CD8-positive, alpha-beta memory T cell (primary cell): Measurements from ENCODE around the gene OR2A14. TPM values are rescaled to one million over a fixed set of nuclear protein-coding genes. Genes with fewer than 3 reads are reported as not detected.
A peak's percentile ranks its signal among the peaks of the same experiment; 100 is the strongest.

Experiments used
- CTCF ChIA-PET: fragments of 350-600 bp; sonication (Branson Sonifier 250); formaldehyde crosslinking; loops from one replicate; lab custom pipeline; 2021; ENCODE audit warnings: antibody characterized with exemption; lab: Charles Lee
- POLR2A ChIA-PET: fragments of 350-600 bp; sonication (Branson Sonifier 250); formaldehyde crosslinking; loops from one replicate; lab custom pipeline; 2021; ENCODE audit warnings: antibody characterized with exemption; lab: Charles Lee
- DNase-seq, 5 donors: peaks; one replicate each; pipeline versions ENCODE4 v3.0.0 to v3.0.0-alpha.2; 2020 to 2022; ENCODE audit warnings: mixed read lengths in 1 of 5
- H3K27ac ChIP-seq: one replicate; pipeline ENCODE4 v1.7.0; 2013; ENCODE audit warnings: low read depth, mild to moderate bottlenecking, low read length, moderate library complexity
- H3K27me3 ChIP-seq: 2 replicates; pipeline ENCODE4 v1.7.0; 2013; ENCODE audit warnings: low read length, mild to moderate bottlenecking; ENCODE audit not compliant: insufficient read depth, poor library complexity, severe bottlenecking
- H3K36me3 ChIP-seq: 2 replicates; pipeline ENCODE4 v1.7.0; 2013; ENCODE audit warnings: mild to moderate bottlenecking, low read length, moderate library complexity; ENCODE audit not compliant: insufficient read depth
- H3K4me1 ChIP-seq: 2 replicates; pipeline ENCODE4 v1.7.0; 2013; ENCODE audit warnings: mild to moderate bottlenecking, low read length, moderate library complexity; ENCODE audit not compliant: insufficient read depth
- H3K4me3 ChIP-seq: 2 replicates; pipeline ENCODE4 v1.7.0; 2013; ENCODE audit warnings: mild to moderate bottlenecking, low read length
- H3K9me3 ChIP-seq: 2 replicates; pipeline ENCODE4 v1.7.0; 2013; ENCODE audit warnings: mild to moderate bottlenecking, low read length
- H3K27ac Mint-ChIP-seq, 8 donors: one replicate each; pipeline ENCODE4 v1.8.0; 2020 to 2021; ENCODE audit warnings: mixed read lengths in 8 of 8, mild to moderate bottlenecking in 6 of 8, inconsistent platforms in 3 of 8, moderate library complexity in 3 of 8
- H3K27me3 Mint-ChIP-seq, 2 donors: one replicate each; pipeline ENCODE4 v1.8.0; 2020 to 2021; ENCODE audit warnings: mixed read lengths in 2 of 2, mild to moderate bottlenecking in 1 of 2, moderate library complexity in 1 of 2
- H3K36me3 Mint-ChIP-seq, 3 donors: one replicate each; pipeline ENCODE4 v1.8.0; 2020 to 2021; ENCODE audit warnings: mixed read lengths in 3 of 3, inconsistent platforms in 1 of 3, mild to moderate bottlenecking in 1 of 3
- H3K4me1 Mint-ChIP-seq, 3 donors: one replicate each; pipeline ENCODE4 v1.8.0; 2020 to 2021; ENCODE audit warnings: mixed read lengths in 3 of 3, inconsistent platforms in 1 of 3, mild to moderate bottlenecking in 1 of 3
- H3K4me3 Mint-ChIP-seq, 7 donors: one replicate each; pipeline ENCODE4 v1.8.0; 2020 to 2021; ENCODE audit warnings: mixed read lengths in 7 of 7, mild to moderate bottlenecking in 6 of 7, moderate library complexity in 4 of 7, inconsistent platforms in 2 of 7
- H3K9me3 Mint-ChIP-seq, 5 donors: one replicate each; pipeline ENCODE4 v1.8.0; 2020 to 2022; ENCODE audit warnings: mixed read lengths in 5 of 5, mild to moderate bottlenecking in 3 of 5, moderate library complexity in 2 of 5, inconsistent platforms in 1 of 5
- polyA plus RNA-seq: library from polyadenylated mRNA; unstranded; fragments of 300-500 nt; fragmentation: Illumina TruSeq; gene quantifications from one replicate; pipeline ENCODE4 v1.2.3, GENCODE V29; 2021
- total RNA-seq, 2 experiments: library from RNA; stranded (reverse); gene quantifications; one replicate each; pipeline ENCODE4 v1.2.3, GENCODE V29; 2021

Gene OR2A14
- total and polyA plus RNA-seq, 3 experiments from 2014 or later: not detected

DNA sequence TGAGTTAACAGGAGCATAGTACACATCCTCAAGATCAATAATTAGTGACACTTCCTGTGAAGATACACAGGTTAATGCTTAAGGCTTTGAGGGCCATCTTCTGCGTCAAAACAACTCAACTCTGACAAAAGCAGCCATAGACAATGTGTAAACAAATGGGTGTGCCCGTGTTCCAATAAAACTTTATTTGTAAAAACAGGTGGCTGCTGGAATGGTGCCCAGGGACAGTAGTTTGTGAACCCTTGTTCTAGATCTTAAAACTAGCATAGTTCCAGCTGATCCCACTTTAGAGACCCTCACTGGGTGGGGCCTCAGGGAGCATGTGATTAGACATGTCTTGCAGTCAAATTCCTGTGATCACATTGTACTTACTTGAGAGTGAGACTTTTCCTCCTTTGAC is 7.8 kb downstream of the OR2A14 start:
- no peaks in the 10 kb centered on the region for H3K27me3 ChIP-seq
- no peaks in the 10 kb centered on the region for H3K36me3 ChIP-seq
- no peak overlapping the region for H3K4me3 ChIP-seq
- Mint-ChIP-seq H3K4me3 (no peak overlapping the region), H3K4me1 (no peaks in the 10 kb centered on the region), H3K27me3 (peaks cover 3 to 10% of the 10 kb centered on the region in 2 donors), H3K9me3 (no peaks in the 10 kb centered on the region), H3K27ac (no peak overlapping the region), H3K36me3 (no peaks in the 10 kb centered on the region)
- no peaks in the 10 kb centered on the region for H3K4me1 ChIP-seq
- no peak overlapping the region for H3K27ac ChIP-seq
- DNase-seq: no peak
- H3K9me3 ChIP-seq: no peaks in the 10 kb centered on the region
- ChIA-PET CTCF (no interaction called here), POLR2A (no interaction called here)

GRCh38 chr7:144132262-144132661 is 9.3 kb downstream of the OR2A14 start:
- H3K36me3 ChIP-seq: no peaks in the 10 kb centered on the region
- no peaks in the 10 kb centered on the region for H3K27me3 ChIP-seq
- no peaks in the 10 kb centered on the region for H3K4me1 Mint-ChIP-seq
- H3K27me3 Mint-ChIP-seq: peaks cover 3 to 11% of the 10 kb centered on the region in 2 donors
- POLR2A ChIA-PET: no interaction called here
- no peaks in the 10 kb centered on the region for H3K9me3 ChIP-seq
- CTCF ChIA-PET: no interaction called here
- no peaks in the 10 kb centered on the region for H3K9me3 Mint-ChIP-seq
- H3K4me3 ChIP-seq: no peak overlapping the region
- no peaks in the 10 kb centered on the region for H3K36me3 Mint-ChIP-seq
- no peak for DNase-seq
- H3K27ac Mint-ChIP-seq: no peak overlapping the region
- H3K4me1 ChIP-seq: no peaks in the 10 kb centered on the region
- no peak overlapping the region for H3K27ac ChIP-seq
- no peak overlapping the region for H3K4me3 Mint-ChIP-seq

DNA sequence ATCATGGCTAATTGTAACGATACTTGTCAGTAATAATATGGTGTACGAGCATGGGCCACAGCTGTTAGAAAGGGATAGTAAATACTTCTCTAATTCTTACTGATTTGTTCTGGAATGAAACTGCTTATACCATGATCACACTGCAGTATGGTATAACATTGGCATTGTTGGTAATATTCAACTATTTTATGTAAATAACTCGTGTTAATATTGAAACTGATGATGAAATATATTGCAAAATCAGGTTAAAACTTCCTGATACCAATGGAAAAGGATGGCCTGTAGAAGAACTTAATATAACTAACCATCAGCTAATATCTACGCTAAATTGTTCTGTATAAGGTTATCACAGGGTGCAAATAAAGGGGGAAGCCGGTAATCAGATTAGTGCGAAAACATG is 10.3 kb downstream of the OR2A14 start:
- H3K27ac Mint-ChIP-seq: no peak overlapping the region
- no peaks in the 10 kb centered on the region for H3K36me3 Mint-ChIP-seq
- no peaks in the 10 kb centered on the region for H3K9me3 Mint-ChIP-seq
- ChIA-PET CTCF (no interaction called here), POLR2A (no interaction called here)
- H3K4me1 ChIP-seq: no peaks in the 10 kb centered on the region
- no peaks in the 10 kb centered on the region for H3K9me3 ChIP-seq
- H3K36me3 ChIP-seq: no peaks in the 10 kb centered on the region
- no peak overlapping the region for H3K4me3 Mint-ChIP-seq
- H3K4me3 ChIP-seq: no peak overlapping the region
- H3K4me1 Mint-ChIP-seq: no peaks in the 10 kb centered on the region
- H3K27ac ChIP-seq: no peak overlapping the region
- DNase-seq: no peak
- H3K27me3 ChIP-seq: no peaks in the 10 kb centered on the region
- peaks cover 3 to 15% of the 10 kb centered on the region in 2 donors for H3K27me3 Mint-ChIP-seq

DNA sequence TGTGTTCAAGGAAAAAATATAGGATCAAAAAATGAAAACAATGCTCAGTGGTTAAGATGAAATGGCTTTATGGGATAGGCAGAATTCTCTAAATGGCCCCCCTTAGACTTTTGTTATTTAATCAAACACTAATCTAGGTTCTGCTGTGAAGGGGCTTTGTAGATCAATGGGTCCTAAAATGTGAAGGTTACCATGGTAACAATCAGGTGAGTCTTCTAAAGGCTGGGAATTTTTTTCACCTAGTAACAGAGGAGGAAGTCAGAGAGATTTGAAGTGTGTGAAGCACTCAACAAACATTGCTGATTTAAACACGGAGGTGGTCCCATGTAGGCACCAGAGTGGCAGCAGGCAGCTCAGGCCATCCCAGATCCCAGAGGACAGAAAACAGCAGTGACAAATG is 11.1 kb downstream of the OR2A14 start:
- Histone ChIP-seq H3K4me3 (no peak overlapping the region), H3K27ac (no peak overlapping the region), H3K36me3 (no peaks in the 10 kb centered on the region), H3K27me3 (no peaks in the 10 kb centered on the region), H3K4me1 (no peaks in the 10 kb centered on the region), H3K9me3 (no peaks in the 10 kb centered on the region)
- CTCF ChIA-PET: no interaction called here
- no peaks in the 10 kb centered on the region for H3K9me3 Mint-ChIP-seq
- peak in 1 of 5 donors; percentile 1 for DNase-seq
- peaks cover 3 to 15% of the 10 kb centered on the region in 2 donors for H3K27me3 Mint-ChIP-seq
- peak overlapping the region in 1 of 8 donors; percentile 9 for H3K27ac Mint-ChIP-seq
- H3K36me3 Mint-ChIP-seq: no peaks in the 10 kb centered on the region
- H3K4me3 Mint-ChIP-seq: no peak overlapping the region
- H3K4me1 Mint-ChIP-seq: no peaks in the 10 kb centered on the region
- POLR2A ChIA-PET: no interaction called here

DNA sequence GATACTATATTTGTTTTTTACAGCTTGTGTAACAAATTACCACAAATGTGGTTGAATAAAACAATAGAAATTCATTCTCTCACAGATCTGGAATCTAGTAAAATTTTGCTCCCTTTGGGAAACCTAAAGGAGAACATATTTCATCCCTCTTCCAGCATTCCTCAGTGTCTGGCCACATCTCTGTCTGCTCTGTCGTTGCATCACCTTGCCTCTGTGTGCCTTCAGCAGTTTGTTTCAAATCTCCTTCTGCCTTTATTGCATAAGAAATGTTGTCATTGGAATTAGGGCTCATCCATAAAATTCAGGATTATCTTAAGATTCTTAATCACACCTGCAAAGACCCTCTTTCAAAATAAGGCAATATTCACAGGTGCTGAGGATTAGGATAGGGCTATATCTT is 14.5 kb downstream of the OR2A14 start:
- ChIA-PET POLR2A (no interaction called here), CTCF (no interaction called here)
- no peak for DNase-seq
- no peaks in the 10 kb centered on the region for H3K36me3 ChIP-seq
- no peak overlapping the region for H3K4me3 ChIP-seq
- no peak overlapping the region for H3K27ac ChIP-seq
- H3K4me1 Mint-ChIP-seq: no peaks in the 10 kb centered on the region
- no peaks in the 10 kb centered on the region for H3K9me3 ChIP-seq
- no peak overlapping the region for H3K27ac Mint-ChIP-seq
- H3K27me3 Mint-ChIP-seq: peaks cover 0 to 14% of the 10 kb centered on the region in 2 donors
- no peaks in the 10 kb centered on the region for H3K36me3 Mint-ChIP-seq
- no peaks in the 10 kb centered on the region for H3K27me3 ChIP-seq
- H3K4me1 ChIP-seq: no peaks in the 10 kb centered on the region
- H3K4me3 Mint-ChIP-seq: no peak overlapping the region
- no peaks in the 10 kb centered on the region for H3K9me3 Mint-ChIP-seq

GRCh38 chr7:144142187-144142586 is 19.2 kb downstream of the OR2A14 start:
- Histone ChIP-seq H3K36me3 (no peaks in the 10 kb centered on the region), H3K27ac (no peak overlapping the region), H3K4me1 (no peaks in the 10 kb centered on the region), H3K4me3 (no peak overlapping the region), H3K9me3 (no peaks in the 10 kb centered on the region), H3K27me3 (no peaks in the 10 kb centered on the region)
- peaks cover 0 to 9% (median 3%) of the 10 kb centered on the region in 5 donors for H3K9me3 Mint-ChIP-seq
- peaks cover 0 to 13% of the 10 kb centered on the region in 2 donors for H3K27me3 Mint-ChIP-seq
- POLR2A ChIA-PET: no interaction called here
- no peak overlapping the region for H3K27ac Mint-ChIP-seq
- no peaks in the 10 kb centered on the region for H3K4me1 Mint-ChIP-seq
- CTCF ChIA-PET: interaction anchor here (1.8 kb wide), 1 partner anchor 14 kb away, joined by 5 read pairs; no protein-coding TSS in a partner anchor
- no peak overlapping the region for H3K4me3 Mint-ChIP-seq
- H3K36me3 Mint-ChIP-seq: peaks cover 0 to 4% (median 3%) of the 10 kb centered on the region in 3 donors
- no peak for DNase-seq

GRCh38 chr7:144144426-144144825 is 21.4 kb downstream of the OR2A14 start:
- Mint-ChIP-seq H3K27me3 (peaks cover 0 to 17% of the 10 kb centered on the region in 2 donors), H3K4me3 (no peak overlapping the region), H3K36me3 (peaks cover 1 to 13% (median 6%) of the 10 kb centered on the region in 3 donors), H3K9me3 (peaks cover 11 to 24% (median 21%) of the 10 kb centered on the region in 5 donors), H3K27ac (no peak overlapping the region), H3K4me1 (no peaks in the 10 kb centered on the region)
- DNase-seq: no peak
- Histone ChIP-seq H3K27me3 (no peaks in the 10 kb centered on the region), H3K27ac (no peak overlapping the region), H3K9me3 (peaks cover 5% of the 10 kb centered on the region), H3K4me3 (no peak overlapping the region), H3K4me1 (no peaks in the 10 kb centered on the region), H3K36me3 (no peaks in the 10 kb centered on the region)
- ChIA-PET CTCF (no interaction called here), POLR2A (no interaction called here)

DNA sequence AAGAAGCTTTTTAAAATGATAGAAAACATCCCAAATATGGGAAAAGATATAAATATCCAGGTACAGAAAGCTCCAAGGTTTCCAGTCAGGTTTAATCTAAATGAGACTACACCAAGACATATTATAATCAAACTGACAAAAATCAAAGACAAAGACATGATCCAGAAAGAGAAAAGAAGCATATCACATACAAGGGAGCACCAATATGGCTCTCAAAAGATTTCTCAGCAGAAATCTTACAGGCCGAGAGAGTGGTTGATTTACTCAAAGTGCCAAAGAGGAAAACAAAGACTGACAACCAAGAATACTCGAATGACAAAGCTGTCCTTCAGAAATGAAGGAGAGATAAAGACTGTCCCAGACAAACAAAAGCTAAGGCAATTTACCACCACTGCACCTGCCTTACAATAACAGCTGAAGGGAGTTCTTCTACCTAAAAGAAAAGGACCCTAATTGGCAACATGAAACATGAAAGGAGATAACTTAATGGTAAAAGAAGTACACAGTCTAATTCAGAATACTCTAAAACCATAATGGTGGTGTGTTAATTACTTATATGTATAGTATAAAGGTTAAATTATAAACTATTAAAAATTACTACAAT is 25.4 kb downstream of the OR2A14 start:
- Mint-ChIP-seq H3K36me3 (peaks cover 1 to 16% (median 6%) of the 10 kb centered on the region in 3 donors), H3K27ac (no peak overlapping the region), H3K4me1 (no peaks in the 10 kb centered on the region), H3K9me3 (peaks cover 25 to 42% (median 34%) of the 10 kb centered on the region in 5 donors), H3K4me3 (no peak overlapping the region), H3K27me3 (peaks cover 8 to 26% of the 10 kb centered on the region in 2 donors)
- DNase-seq: no peak
- Histone ChIP-seq H3K4me3 (no peak overlapping the region), H3K27ac (no peak overlapping the region), H3K4me1 (no peaks in the 10 kb centered on the region), H3K9me3 (peaks cover 5% of the 10 kb centered on the region), H3K36me3 (no peaks in the 10 kb centered on the region), H3K27me3 (no peaks in the 10 kb centered on the region)
- ChIA-PET CTCF (no interaction called here), POLR2A (no interaction called here)
